Esophagus squamous epithelium (tissue), 5 donors: ENCODE data around the gene ARHGEF18. TPM values are rescaled to one million over a fixed set of nuclear protein-coding genes. Genes with fewer than 3 reads are reported as not detected.
"Not testable (repeated sequence)": the region's sequence is repeated elsewhere in the genome, so short reads cannot be mapped to it uniquely, and the experiment has no call there.

Experiments
- DNase-seq: peaks from one replicate; lab custom pipeline; 2025; lab: John Stamatoyannopoulos, UW
- H3K27ac ChIP-seq, 4 donors: fragments of 200-600 bp; sonication (generic); one replicate each; pipeline ENCODE4 v1.5.1; 2016 to 2019; ENCODE audit warnings: mild to moderate bottlenecking in 1 of 4
- H3K27me3 ChIP-seq, 4 donors: fragments of 200-600 bp; sonication (generic); 1 replicate in 3 of 4; 2 replicates in 1 of 4; pipeline versions ENCODE4 v1.5.1 to v1.6.0; 2017 to 2021; ENCODE audit warnings: antibody characterized with exemption in 1 of 4
- H3K36me3 ChIP-seq, 3 donors: fragments of 200-600 bp; sonication (generic); one replicate each; pipeline ENCODE4 v1.5.1; 2016 to 2019
- H3K4me1 ChIP-seq, 3 donors: fragments of 200-600 bp; sonication (generic); one replicate each; pipeline ENCODE4 v1.5.1; 2017 to 2019
- H3K4me3 ChIP-seq, 4 donors: fragments of 200-600 bp; sonication (generic); 1 replicate in 3 of 4; 2 replicates in 1 of 4; pipeline ENCODE4 v1.5.1; 2016 to 2019; ENCODE audit warnings: mild to moderate bottlenecking in 2 of 4, moderate library complexity in 1 of 4
- H3K9me3 ChIP-seq, 3 donors: fragments of 200-600 bp; sonication (generic); one replicate each; pipeline ENCODE4 v1.5.1; 2016 to 2019
- POLR2A ChIP-seq, 4 donors: fragments of 450-650 bp; IDR thresholded peaks; one replicate each; pipeline ENCODE4 v1.6.1; 2017; ENCODE audit warnings: antibody characterized with exemption in 4 of 4, mild to moderate bottlenecking in 4 of 4, moderate library complexity in 3 of 4
- WGBS, 2 donors: methylation state at CpG; one replicate each; pipeline ENCODE4 v1.1.5; 2018; 5-methylcytosine and 5-hydroxymethylcytosine counted together
- intact Hi-C: fragments of 100-400 bp; cut with DNase I; formaldehyde crosslinking; loops from one replicate; pipeline ENCODE4 v1.15.0; 2022
- total RNA-seq, 4 donors: library from RNA; depleted of rRNA; stranded (reverse); fragments of >200 nt; gene quantifications; one replicate each; pipeline ENCODE4 v1.1.0, GENCODE V29; 2016
- TF ChIP-seq, protein P1 (sequence below), 6 experiments: fragments of 450-650 bp in 4 of 6; fragments of 200-600 bp in 2 of 6; sonication (generic) in 2 of 6; IDR thresholded peaks; one replicate each; pipeline ENCODE4 v1.5.1; 2016 to 2019; ENCODE audit warnings: antibody characterized with exemption in 6 of 6, mild to moderate bottlenecking in 4 of 6, moderate library complexity in 4 of 6
- donor health status: DM: yes; HTN: yes; CAD: no.

ARHGEF18 gene
- total RNA-seq, 4 donors from 2014 or later = 24.2 to 42.0 (median 28.7) TPM

- intact Hi-C loops = loop anchor here (10.0 kb wide), 1 partner anchor 233 kb away; no protein-coding TSS in a partner anchor
- no peaks in the 10 kb centered on the region for H3K36me3 ChIP-seq
- DNase-seq = no peak
- TF ChIP-seq POLR2A (IDR thresholded peaks at IDR 0.05) = peak in 1 of 4 donors; percentile 24
- TF ChIP-seq, protein P1, sequence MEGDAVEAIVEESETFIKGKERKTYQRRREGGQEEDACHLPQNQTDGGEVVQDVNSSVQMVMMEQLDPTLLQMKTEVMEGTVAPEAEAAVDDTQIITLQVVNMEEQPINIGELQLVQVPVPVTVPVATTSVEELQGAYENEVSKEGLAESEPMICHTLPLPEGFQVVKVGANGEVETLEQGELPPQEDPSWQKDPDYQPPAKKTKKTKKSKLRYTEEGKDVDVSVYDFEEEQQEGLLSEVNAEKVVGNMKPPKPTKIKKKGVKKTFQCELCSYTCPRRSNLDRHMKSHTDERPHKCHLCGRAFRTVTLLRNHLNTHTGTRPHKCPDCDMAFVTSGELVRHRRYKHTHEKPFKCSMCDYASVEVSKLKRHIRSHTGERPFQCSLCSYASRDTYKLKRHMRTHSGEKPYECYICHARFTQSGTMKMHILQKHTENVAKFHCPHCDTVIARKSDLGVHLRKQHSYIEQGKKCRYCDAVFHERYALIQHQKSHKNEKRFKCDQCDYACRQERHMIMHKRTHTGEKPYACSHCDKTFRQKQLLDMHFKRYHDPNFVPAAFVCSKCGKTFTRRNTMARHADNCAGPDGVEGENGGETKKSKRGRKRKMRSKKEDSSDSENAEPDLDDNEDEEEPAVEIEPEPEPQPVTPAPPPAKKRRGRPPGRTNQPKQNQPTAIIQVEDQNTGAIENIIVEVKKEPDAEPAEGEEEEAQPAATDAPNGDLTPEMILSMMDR (IDR thresholded peaks at IDR 0.05) = no peak
- H3K27ac ChIP-seq = peak overlapping the region in 3 of 4 donors; percentile 34 to 75 (median 52)
- WGBS, 2 donors = 57 to 64% methylated on average over 6 to 8 of the region's 12 CpGs
- H3K4me1 ChIP-seq = peaks cover 0 to 14% (median 0%) of the 10 kb centered on the region in 3 donors
- H3K27me3 ChIP-seq = no peaks in the 10 kb centered on the region
- no peak overlapping the region for H3K4me3 ChIP-seq
- H3K9me3 ChIP-seq = no peaks in the 10 kb centered on the region
These were observed 11.2 kb upstream of the ARHGEF18 start for GRCh38 chr19:7337380-7338194.

DNA sequence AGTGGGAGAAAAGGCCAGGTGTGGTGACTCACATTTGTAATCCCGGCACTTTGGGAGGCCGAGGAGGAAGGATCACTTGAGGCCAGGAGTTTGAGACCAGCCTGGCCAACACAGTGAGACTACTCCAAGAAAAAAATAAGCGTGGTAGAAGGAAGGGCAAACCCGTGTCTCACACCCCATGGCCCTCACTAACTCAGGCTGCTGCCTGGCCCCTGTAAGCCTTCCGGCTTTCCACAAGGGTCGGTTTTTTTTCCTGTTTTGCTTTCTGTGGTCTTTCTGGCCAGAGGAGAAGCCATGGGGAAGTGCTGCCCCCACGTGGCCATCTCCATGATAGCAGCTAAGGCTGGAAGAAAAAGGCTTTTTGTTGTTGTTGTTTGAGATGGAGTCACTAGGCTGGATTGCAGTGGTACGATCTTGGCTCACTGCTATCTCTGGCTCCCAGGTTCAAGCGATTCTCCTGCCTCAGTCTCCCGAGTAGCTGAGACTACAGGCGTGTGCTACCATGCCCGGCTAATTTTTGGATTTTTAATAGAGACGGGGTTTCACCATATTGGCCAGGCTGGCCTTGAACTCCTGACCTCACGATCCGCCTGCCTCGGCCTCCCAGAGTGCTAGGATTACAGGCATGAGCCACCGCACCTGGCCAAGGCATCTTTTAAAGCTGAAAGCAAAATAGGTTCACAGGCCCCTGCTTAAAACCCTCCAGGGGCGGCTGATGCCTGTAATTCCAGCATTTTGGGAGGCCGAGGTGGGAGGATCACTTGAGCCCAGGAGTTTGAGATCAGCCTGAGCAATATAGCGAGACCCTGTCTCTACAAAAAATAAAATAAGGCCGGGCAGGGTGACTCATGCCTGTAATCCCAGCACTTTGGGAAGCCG lies 7.5 kb upstream of the ARHGEF18 start:
- 2 to 17% methylated on average over 11 of the region's 22 CpGs for WGBS, 2 donors
- H3K4me3 ChIP-seq = no peak overlapping the region
- no peaks in the 10 kb centered on the region for H3K9me3 ChIP-seq
- no peak for DNase-seq
- intact Hi-C loops = loop anchor here (10.0 kb wide), 1 partner anchor 196 kb away; no protein-coding TSS in a partner anchor
- H3K27ac ChIP-seq = no peak overlapping the region
- H3K36me3 ChIP-seq = no peaks in the 10 kb centered on the region
- TF ChIP-seq POLR2A (IDR thresholded peaks at IDR 0.05) = no peak
- TF ChIP-seq, protein P1 (IDR thresholded peaks at IDR 0.05) = peak; percentile 77 to 95 (median 91)
- peaks cover 0 to 13% (median 0%) of the 10 kb centered on the region in 3 donors for H3K4me1 ChIP-seq
- peaks cover 0 to 25% (median 0%) of the 10 kb centered on the region in 4 donors for H3K27me3 ChIP-seq

GRCh38 chr19:7342143-7342542 lies 6.6 kb upstream of the ARHGEF18 start:
- Histone ChIP-seq H3K9me3 (no peaks in the 10 kb centered on the region), H3K36me3 (no peaks in the 10 kb centered on the region), H3K4me3 (no peak overlapping the region), H3K27me3 (peaks cover 0 to 28% (median 0%) of the 10 kb centered on the region in 4 donors), H3K4me1 (peaks cover 0 to 3% (median 0%) of the 10 kb centered on the region in 3 donors), H3K27ac (no peak overlapping the region)
- WGBS, 2 donors = 90 to 93% methylated on average over 5 of the region's 5 CpGs
- no peak for TF ChIP-seq POLR2A (IDR thresholded peaks at IDR 0.05)
- TF ChIP-seq, protein P1 (IDR thresholded peaks at IDR 0.05) = no peak
- intact Hi-C loops = loop anchor here (10.0 kb wide), 1 partner anchor 197 kb away; no protein-coding TSS in a partner anchor
- DNase-seq = no peak

DNA sequence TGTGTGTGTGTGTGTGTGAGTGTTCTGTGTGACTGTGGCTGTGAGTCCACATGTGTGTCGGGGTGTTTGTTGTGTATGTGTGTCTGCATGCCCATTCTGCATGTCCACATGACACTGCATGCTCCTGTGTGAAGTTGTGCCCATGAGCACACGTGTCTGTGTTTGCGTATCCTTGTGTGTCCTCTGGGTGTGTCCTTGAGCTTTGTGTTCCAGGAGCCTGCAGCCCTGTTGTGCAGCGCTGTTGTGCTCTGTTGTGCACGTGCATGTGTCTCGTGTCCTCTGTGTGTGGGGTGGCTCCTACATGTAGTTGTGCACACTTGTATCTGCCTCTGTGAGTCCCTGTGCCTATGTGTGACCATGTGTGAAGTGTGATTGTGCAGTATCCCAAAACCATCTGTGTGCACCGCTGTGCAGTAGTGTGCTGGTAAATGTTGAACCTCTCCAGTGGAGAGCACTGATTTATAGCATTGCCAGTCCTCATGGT lies 2.2 kb upstream of the ARHGEF18 start:
- Histone ChIP-seq H3K4me3 (no peak overlapping the region), H3K4me1 (no peaks in the 10 kb centered on the region), H3K27ac (no peak overlapping the region), H3K36me3 (no peaks in the 10 kb centered on the region), H3K9me3 (peaks cover 0 to 4% (median 0%) of the 10 kb centered on the region in 3 donors), H3K27me3 (peaks cover 0 to 39% (median 0%) of the 10 kb centered on the region in 4 donors)
- no peak for DNase-seq
- intact Hi-C loops = loop anchor here (10.0 kb wide), 1 partner anchor 202 kb away; no protein-coding TSS in a partner anchor
- no peak for TF ChIP-seq POLR2A (IDR thresholded peaks at IDR 0.05)
- TF ChIP-seq, protein P1 (IDR thresholded peaks at IDR 0.05) = no peak
- 42% methylated on average over 5 to 6 of the region's 7 CpGs for WGBS, 2 donors

- H3K36me3 ChIP-seq, H3K27ac ChIP-seq, DNase-seq, H3K4me1 ChIP-seq, H3K9me3 ChIP-seq, H3K4me3 ChIP-seq: not testable (repeated sequence)
- WGBS, 2 donors = 74 to 82% methylated on average over 5 to 6 of the region's 7 CpGs
- peaks cover 0 to 39% (median 0%) of the 10 kb centered on the region in 4 donors for H3K27me3 ChIP-seq
- intact Hi-C loops = loop anchor here (10.0 kb wide), 1 partner anchor 202 kb away; no protein-coding TSS in a partner anchor
These were observed 1.7 kb upstream of the ARHGEF18 start for GRCh38 chr19:7346997-7347396.
